WTC11 (cell line): ENCODE results near the gene PEX1. TPM values are rescaled to one million over a fixed set of nuclear protein-coding genes. Genes with fewer than 3 reads are reported as not detected.

Source experiments
- total RNA-seq: library from RNA; stranded (reverse); gene quantifications from 3 replicates; pipeline ENCODE4 v1.2.3, GENCODE V29; 2021

PEX1 gene
- total RNA-seq, 1 experiment from 2014 or later: 24.9 TPM

Other genes with a start within 250 kb of the PEX1 start
- gene GATAD1, start 81.0 kb downstream of the PEX1 start, total RNA-seq: 34.4 to 37.6 TPM (median 36.4 TPM) in 3 replicates
- 0.07 to 0.14 TPM in 2 of 3 replicates, not detected in the other for gene ERVW-1, start 50.6 kb downstream of the PEX1 start, total RNA-seq
- gene RBM48, start 275 bp upstream of the PEX1 start, total RNA-seq: 8.0 to 8.6 TPM (median 8.4 TPM) in 3 replicates
- gene FAM133B, start 61.9 kb upstream of the PEX1 start, total RNA-seq: 32.2 to 34.9 TPM (median 32.5 TPM) in 3 replicates